ENCODE results near the gene DCT.

DCT gene

GRCh38 chr13:94431574-94431973, 47.9 kb downstream of the DCT start:
- no peaks in the 10 kb centered on the region for H3K4me1 Mint-ChIP-seq (ENCODE audit: low read depth)
- no peaks in the 10 kb centered on the region for H3K9me3 Mint-ChIP-seq
- H3K27me3 Mint-ChIP-seq: peaks cover 1% of the 10 kb centered on the region
- H3K4me3 Mint-ChIP-seq: no peak overlapping the region
- intact Hi-C loops (cut with micrococcal nuclease): no loop called here
- no peak overlapping the region for H3K27ac Mint-ChIP-seq
- no peaks in the 10 kb centered on the region for H3K36me3 Mint-ChIP-seq (ENCODE audit: low read depth)

GRCh38 chr13:94427313-94427953, 52.0 kb downstream of the DCT start:
- Mint-ChIP-seq H3K27me3 (peaks cover 7% of the 10 kb centered on the region), H3K36me3 (ENCODE audit: low read depth) (no peaks in the 10 kb centered on the region), H3K9me3 (no peaks in the 10 kb centered on the region), H3K27ac (no peak overlapping the region), H3K4me1 (ENCODE audit: low read depth) (no peaks in the 10 kb centered on the region), H3K4me3 (no peak overlapping the region)
- intact Hi-C loops (cut with micrococcal nuclease): no loop called here

- Mint-ChIP-seq H3K36me3 (ENCODE audit: low read depth) (no peaks in the 10 kb centered on the region), H3K27me3 (peaks cover 12% of the 10 kb centered on the region), H3K27ac (no peak overlapping the region), H3K4me1 (ENCODE audit: low read depth) (peaks cover 15% of the 10 kb centered on the region), H3K4me3 (no peak overlapping the region), H3K9me3 (peaks cover 23% of the 10 kb centered on the region)
- intact Hi-C loops (cut with micrococcal nuclease): no loop called here
Measured at GRCh38 chr13:94419925-94420305, 59.6 kb downstream of the DCT start.

GRCh38 chr13:94419304-94419924, 60.1 kb downstream of the DCT start:
- H3K4me1 Mint-ChIP-seq (ENCODE audit: low read depth): peaks cover 15% of the 10 kb centered on the region
- no peak overlapping the region for H3K4me3 Mint-ChIP-seq
- no peaks in the 10 kb centered on the region for H3K36me3 Mint-ChIP-seq (ENCODE audit: low read depth)
- H3K9me3 Mint-ChIP-seq: peaks cover 23% of the 10 kb centered on the region
- no peak overlapping the region for H3K27ac Mint-ChIP-seq
- intact Hi-C loops (cut with micrococcal nuclease): no loop called here
- peaks cover 12% of the 10 kb centered on the region for H3K27me3 Mint-ChIP-seq

GRCh38 chr13:94417294-94417693, 62.2 kb downstream of the DCT start:
- peaks cover 12% of the 10 kb centered on the region for H3K27me3 Mint-ChIP-seq
- no peak overlapping the region for H3K4me3 Mint-ChIP-seq
- no peaks in the 10 kb centered on the region for H3K36me3 Mint-ChIP-seq (ENCODE audit: low read depth)
- H3K4me1 Mint-ChIP-seq (ENCODE audit: low read depth): peaks cover 15% of the 10 kb centered on the region
- intact Hi-C loops (cut with micrococcal nuclease): no loop called here
- peaks cover 23% of the 10 kb centered on the region for H3K9me3 Mint-ChIP-seq
- no peak overlapping the region for H3K27ac Mint-ChIP-seq

- Mint-ChIP-seq H3K4me1 (ENCODE audit: low read depth) (peaks cover 15% of the 10 kb centered on the region), H3K9me3 (peaks cover 20% of the 10 kb centered on the region), H3K27ac (no peak overlapping the region), H3K36me3 (ENCODE audit: low read depth) (no peaks in the 10 kb centered on the region), H3K4me3 (no peak overlapping the region), H3K27me3 (peaks cover 14% of the 10 kb centered on the region)
- intact Hi-C loops (cut with micrococcal nuclease): no loop called here
Measured at GRCh38 chr13:94416454-94417080, 62.9 kb downstream of the DCT start.

GRCh38 chr13:94415500-94416237, 63.8 kb downstream of the DCT start:
- Mint-ChIP-seq H3K9me3 (peaks cover 15% of the 10 kb centered on the region), H3K36me3 (ENCODE audit: low read depth) (no peaks in the 10 kb centered on the region), H3K27ac (no peak overlapping the region), H3K4me1 (ENCODE audit: low read depth) (peaks cover 15% of the 10 kb centered on the region), H3K4me3 (no peak overlapping the region), H3K27me3 (peaks cover 15% of the 10 kb centered on the region)
- intact Hi-C loops (cut with micrococcal nuclease): no loop called here

- Mint-ChIP-seq H3K27me3 (peaks cover 14% of the 10 kb centered on the region), H3K27ac (no peak overlapping the region), H3K4me3 (no peak overlapping the region), H3K9me3 (peaks cover 5% of the 10 kb centered on the region), H3K36me3 (ENCODE audit: low read depth) (no peaks in the 10 kb centered on the region), H3K4me1 (ENCODE audit: low read depth) (peaks cover 9% of the 10 kb centered on the region)
- intact Hi-C loops (cut with micrococcal nuclease): no loop called here
Measured at GRCh38 chr13:94414708-94415107, 64.8 kb downstream of the DCT start.

GRCh38 chr13:94414141-94414540, 65.3 kb downstream of the DCT start:
- Mint-ChIP-seq H3K36me3 (ENCODE audit: low read depth) (no peaks in the 10 kb centered on the region), H3K27ac (no peak overlapping the region), H3K4me3 (no peak overlapping the region), H3K9me3 (peaks cover 5% of the 10 kb centered on the region), H3K27me3 (peaks cover 14% of the 10 kb centered on the region), H3K4me1 (ENCODE audit: low read depth) (peaks cover 3% of the 10 kb centered on the region)
- intact Hi-C loops (cut with micrococcal nuclease): no loop called here

GRCh38 chr13:94413598-94413944, 65.9 kb downstream of the DCT start:
- no peaks in the 10 kb centered on the region for H3K4me1 Mint-ChIP-seq (ENCODE audit: low read depth)
- no peaks in the 10 kb centered on the region for H3K36me3 Mint-ChIP-seq (ENCODE audit: low read depth)
- H3K27me3 Mint-ChIP-seq: peaks cover 14% of the 10 kb centered on the region
- no peak overlapping the region for H3K4me3 Mint-ChIP-seq
- no peak overlapping the region for H3K27ac Mint-ChIP-seq
- intact Hi-C loops (cut with micrococcal nuclease): no loop called here
- peaks cover 5% of the 10 kb centered on the region for H3K9me3 Mint-ChIP-seq

- peaks cover 14% of the 10 kb centered on the region for H3K27me3 Mint-ChIP-seq
- H3K9me3 Mint-ChIP-seq: peaks cover 5% of the 10 kb centered on the region
- no peaks in the 10 kb centered on the region for H3K36me3 Mint-ChIP-seq (ENCODE audit: low read depth)
- no peak overlapping the region for H3K4me3 Mint-ChIP-seq
- intact Hi-C loops (cut with micrococcal nuclease): no loop called here
- H3K4me1 Mint-ChIP-seq (ENCODE audit: low read depth): no peaks in the 10 kb centered on the region
- no peak overlapping the region for H3K27ac Mint-ChIP-seq
Measured at GRCh38 chr13:94412870-94413597, 66.4 kb downstream of the DCT start.

GRCh38 chr13:94411747-94412146, 67.7 kb downstream of the DCT start:
- Mint-ChIP-seq H3K27ac (no peak overlapping the region), H3K9me3 (no peaks in the 10 kb centered on the region), H3K4me3 (no peak overlapping the region), H3K4me1 (ENCODE audit: low read depth) (no peaks in the 10 kb centered on the region), H3K27me3 (peaks cover 11% of the 10 kb centered on the region), H3K36me3 (ENCODE audit: low read depth) (no peaks in the 10 kb centered on the region)
- intact Hi-C loops (cut with micrococcal nuclease): no loop called here

GRCh38 chr13:94408314-94409036, 71.0 kb downstream of the DCT start:
- Mint-ChIP-seq H3K4me1 (ENCODE audit: low read depth) (no peaks in the 10 kb centered on the region), H3K27me3 (peaks cover 3% of the 10 kb centered on the region), H3K4me3 (no peak overlapping the region), H3K9me3 (no peaks in the 10 kb centered on the region), H3K36me3 (ENCODE audit: low read depth) (no peaks in the 10 kb centered on the region), H3K27ac (no peak overlapping the region)
- intact Hi-C loops (cut with micrococcal nuclease): no loop called here
